ENCODE results near the gene OR2A14. TPM values are rescaled to one million over a fixed set of nuclear protein-coding genes. Genes with fewer than 3 reads are reported as not detected.

The OR2A14 gene
- total and polyA plus RNA-seq, 12 donors: not detected

GRCh38 chr7:144087230-144087629 is 35.7 kb upstream of the OR2A14 start:
- Histone ChIP-seq H3K4me3 (no peak overlapping the region), H3K9me3 (peaks cover 0 to 16% (median 0%) of the 10 kb centered on the region in 11 donors), H3K27me3 (no peaks in the 10 kb centered on the region), H3K4me1 (no peaks in the 10 kb centered on the region), H3K36me3 (no peaks in the 10 kb centered on the region), H3K27ac (no peak overlapping the region)
- intact Hi-C loops (cut with DNase I): no loop called here
- ATAC-seq (no peak), DNase-seq (no peak)
- TF ChIP-seq CTCF (IDR thresholded peaks at IDR 0.05): no peak
- 70 to 78% methylated on average over 1 of the region's 1 CpG for WGBS, 2 donors

GRCh38 chr7:144090667-144091066 is 32.3 kb upstream of the OR2A14 start:
- no peak overlapping the region for H3K4me3 ChIP-seq
- no peak overlapping the region for H3K27ac ChIP-seq
- H3K27me3 ChIP-seq: no peaks in the 10 kb centered on the region
- ATAC-seq (no peak), DNase-seq (no peak)
- no peak for TF ChIP-seq CTCF (IDR thresholded peaks at IDR 0.05)
- H3K36me3 ChIP-seq: no peaks in the 10 kb centered on the region
- H3K9me3 ChIP-seq: peaks cover 0 to 17% (median 0%) of the 10 kb centered on the region in 11 donors
- intact Hi-C loops (cut with DNase I): no loop called here
- no peaks in the 10 kb centered on the region for H3K4me1 ChIP-seq
- WGBS, 2 donors: 86 to 90% methylated on average over 3 of the region's 3 CpGs

- intact Hi-C loops (cut with DNase I): no loop called here
- no peak for DNase-seq
These were observed 24.2 kb upstream of the OR2A14 start for GRCh38 chr7:144098776-144099175.

GRCh38 chr7:144100607-144101006 is 22.4 kb upstream of the OR2A14 start:
- Histone ChIP-seq H3K27ac (no peak overlapping the region), H3K36me3 (no peaks in the 10 kb centered on the region), H3K4me3 (no peak overlapping the region), H3K27me3 (no peaks in the 10 kb centered on the region), H3K9me3 (peaks cover 0 to 5% (median 0%) of the 10 kb centered on the region in 11 donors), H3K4me1 (no peaks in the 10 kb centered on the region)
- DNase-seq: no peak
- no peak for ATAC-seq
- intact Hi-C loops (cut with DNase I): loop anchor here in 1 of 10 donors (10.0 kb wide), 1 partner anchor 66 kb away; no protein-coding TSS in a partner anchor
- 52 to 65% methylated on average over 3 of the region's 3 CpGs for WGBS, 2 donors
- TF ChIP-seq CTCF (IDR thresholded peaks at IDR 0.05): no peak

More at GRCh38 chr7:144098776-144099175, 24.2 kb upstream of the OR2A14 start:
- no peak for ATAC-seq
- no peaks in the 10 kb centered on the region for H3K4me1 ChIP-seq
- no peak overlapping the region for H3K4me3 ChIP-seq
- no peak overlapping the region for H3K27ac ChIP-seq
- no peaks in the 10 kb centered on the region for H3K36me3 ChIP-seq
- H3K9me3 ChIP-seq: peaks cover 0 to 5% (median 0%) of the 10 kb centered on the region in 11 donors
- TF ChIP-seq CTCF (IDR thresholded peaks at IDR 0.05): no peak
- H3K27me3 ChIP-seq: no peaks in the 10 kb centered on the region
